NCI-H187 (cell line): ENCODE measurements around the gene B3GNT2.
"Not testable (repeated sequence)": the region's sequence is repeated elsewhere in the genome, so short reads cannot be mapped to it uniquely, and the experiment has no call there.

Experiments used
- DNase-seq, 2 experiments: peaks; one replicate each; lab custom pipeline; 2025; lab: John Stamatoyannopoulos, UW

The B3GNT2 gene, protein sequence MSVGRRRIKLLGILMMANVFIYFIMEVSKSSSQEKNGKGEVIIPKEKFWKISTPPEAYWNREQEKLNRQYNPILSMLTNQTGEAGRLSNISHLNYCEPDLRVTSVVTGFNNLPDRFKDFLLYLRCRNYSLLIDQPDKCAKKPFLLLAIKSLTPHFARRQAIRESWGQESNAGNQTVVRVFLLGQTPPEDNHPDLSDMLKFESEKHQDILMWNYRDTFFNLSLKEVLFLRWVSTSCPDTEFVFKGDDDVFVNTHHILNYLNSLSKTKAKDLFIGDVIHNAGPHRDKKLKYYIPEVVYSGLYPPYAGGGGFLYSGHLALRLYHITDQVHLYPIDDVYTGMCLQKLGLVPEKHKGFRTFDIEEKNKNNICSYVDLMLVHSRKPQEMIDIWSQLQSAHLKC

DNA sequence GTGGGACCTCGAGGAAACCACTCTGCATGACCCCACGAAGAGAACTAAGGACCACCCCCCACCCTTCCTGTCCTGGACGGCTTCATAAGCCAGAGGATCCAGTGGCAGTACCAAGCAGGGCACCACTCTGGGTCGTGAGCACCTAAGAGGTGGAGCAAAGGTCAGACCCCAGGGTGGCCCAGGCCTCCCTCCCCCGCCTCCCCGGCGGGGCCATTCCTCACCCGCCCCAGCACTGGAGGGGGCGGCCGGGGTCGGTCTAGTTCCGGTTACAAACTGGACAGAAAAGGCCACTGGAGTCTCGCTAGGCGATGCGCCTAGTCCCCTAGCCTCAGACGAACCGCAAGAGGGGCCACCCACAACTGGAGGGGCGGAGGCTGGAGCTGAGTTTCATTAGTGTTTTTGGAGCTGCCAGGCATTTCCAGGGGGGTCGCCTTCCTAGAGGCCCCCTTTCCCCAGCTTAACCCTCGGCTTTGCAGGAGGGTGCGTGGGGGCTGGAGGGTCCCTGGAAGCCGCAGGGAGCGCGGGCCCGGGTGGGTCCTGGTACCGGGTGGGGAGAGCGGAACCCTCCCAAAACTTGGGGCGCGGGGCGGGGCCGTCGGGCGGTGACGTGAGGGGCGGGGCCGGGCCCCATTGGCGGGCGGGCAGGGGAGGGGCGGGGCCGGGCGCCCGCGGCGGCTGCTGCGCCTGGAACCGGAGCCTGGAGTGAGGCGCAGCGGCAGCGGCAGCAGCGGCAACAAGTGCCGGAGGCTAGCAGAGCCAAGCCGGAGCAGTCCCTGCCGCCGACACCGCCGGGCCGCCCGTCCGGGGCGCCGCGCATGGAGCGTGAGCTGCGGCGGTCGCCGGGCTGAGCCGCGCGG lies at the start of gene B3GNT2:
Gene B3GNT2 (plus strand): TSS at position 695 of the 857 bp plus-strand sequence. CDS start 26,106 bp downstream, outside the sequence.
- DNase-seq = peak in 1 of 2 experiments; percentile 66

DNA sequence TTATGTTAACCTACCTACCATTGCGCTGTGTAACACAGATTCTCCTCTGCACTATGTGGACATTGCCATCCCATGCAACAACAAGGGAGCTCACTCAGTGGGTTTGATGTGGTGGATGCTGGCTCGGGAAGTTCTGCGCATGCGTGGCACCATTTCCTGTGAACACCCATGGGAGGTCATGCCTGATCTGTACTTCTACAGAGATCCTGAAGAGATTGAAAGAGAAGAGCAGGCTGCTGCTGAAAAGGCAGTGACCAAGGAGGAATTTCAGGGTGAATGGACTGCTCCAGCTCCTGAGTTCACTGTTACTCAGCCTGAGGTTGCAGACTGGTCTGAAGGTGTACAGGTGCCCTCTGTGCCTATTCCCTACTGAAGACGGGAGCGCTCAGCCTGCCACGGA lies 49.1 kb upstream of the B3GNT2 start:
- not testable (repeated sequence) for DNase-seq

DNA sequence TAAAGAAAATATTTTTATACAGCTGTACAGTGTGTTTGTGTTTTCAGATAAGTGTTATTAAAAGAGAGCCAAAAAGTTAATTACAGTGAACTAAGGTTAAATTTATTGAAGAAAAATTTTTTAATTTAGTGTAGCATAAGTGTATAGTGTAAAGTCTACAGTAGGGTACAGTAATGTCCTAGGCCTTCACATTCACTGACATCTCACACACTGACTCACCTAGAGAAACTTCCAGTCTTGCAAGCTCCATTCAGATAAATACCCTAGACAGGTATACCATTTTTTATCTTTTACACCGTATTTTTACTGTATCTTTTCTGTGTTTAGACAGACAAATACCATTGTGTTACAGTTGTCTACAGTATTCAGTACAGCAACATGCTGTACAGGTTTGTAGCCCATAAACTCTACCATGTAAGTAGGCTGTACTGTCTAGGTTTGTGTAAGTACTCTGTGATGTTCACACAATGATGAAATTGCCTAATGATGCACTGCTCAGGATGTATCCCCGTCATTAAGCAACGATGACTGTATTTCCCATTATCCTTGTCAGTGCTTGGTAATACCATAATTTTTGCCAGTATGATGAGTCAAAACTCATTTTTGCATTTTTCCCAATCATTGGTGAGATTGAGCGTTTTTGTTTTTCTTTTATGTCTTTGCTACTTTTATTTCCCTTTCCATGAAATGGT lies 48.2 kb upstream of the B3GNT2 start:
- DNase-seq = no peak

DNA sequence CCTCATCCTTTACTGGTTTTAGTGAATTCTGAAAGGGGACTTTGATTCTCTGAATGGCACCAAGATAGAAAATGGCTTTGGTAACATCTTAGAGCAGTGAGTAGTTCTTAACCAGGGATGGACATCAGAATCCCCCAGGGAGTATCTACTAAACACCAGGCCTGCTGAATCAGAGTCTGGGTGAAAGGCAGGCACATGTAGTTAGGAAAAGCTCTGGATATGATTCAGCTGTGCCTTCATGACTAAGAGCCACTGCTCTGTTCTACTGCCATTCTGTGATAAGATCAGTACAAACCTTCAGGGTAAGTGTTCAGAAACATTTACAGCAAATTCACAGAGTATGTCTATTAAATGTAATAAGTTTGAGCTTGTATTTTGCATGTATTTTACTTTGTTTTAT lies 46.2 kb upstream of the B3GNT2 start:
- no peak for DNase-seq

DNA sequence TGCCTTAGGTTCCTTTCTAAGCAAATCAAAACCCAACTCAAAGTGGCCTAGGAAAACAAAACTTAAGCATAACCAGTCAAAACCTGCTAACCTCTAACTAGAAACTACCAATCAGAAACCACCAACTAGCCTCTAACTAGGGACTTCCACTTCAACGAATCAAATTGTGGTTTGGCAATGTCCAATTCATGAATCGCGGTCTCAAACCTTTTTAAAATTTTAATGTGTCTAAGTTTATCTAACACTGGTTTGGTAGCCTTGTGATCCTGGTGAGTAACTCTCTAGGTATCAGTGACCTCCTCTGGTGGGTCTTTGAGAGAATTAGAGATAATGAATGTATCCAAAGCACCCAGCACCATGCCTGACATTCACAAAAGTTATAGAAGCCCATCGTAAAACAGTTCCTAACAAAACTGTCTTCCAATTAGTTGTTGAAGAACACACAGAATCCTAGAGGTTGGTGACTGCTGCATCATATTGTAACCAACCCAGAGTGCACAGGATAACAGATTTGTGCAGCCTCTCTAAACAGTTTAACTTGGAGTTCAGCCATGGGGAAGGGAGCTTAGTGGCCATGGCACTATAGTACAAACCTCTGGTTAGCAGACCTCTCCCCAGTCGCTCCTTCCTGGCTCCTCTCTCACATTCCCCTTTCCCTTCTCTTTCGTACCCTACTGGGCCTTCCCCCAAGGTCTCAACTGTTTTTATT lies 45.2 kb upstream of the B3GNT2 start:
- DNase-seq = no peak

DNA sequence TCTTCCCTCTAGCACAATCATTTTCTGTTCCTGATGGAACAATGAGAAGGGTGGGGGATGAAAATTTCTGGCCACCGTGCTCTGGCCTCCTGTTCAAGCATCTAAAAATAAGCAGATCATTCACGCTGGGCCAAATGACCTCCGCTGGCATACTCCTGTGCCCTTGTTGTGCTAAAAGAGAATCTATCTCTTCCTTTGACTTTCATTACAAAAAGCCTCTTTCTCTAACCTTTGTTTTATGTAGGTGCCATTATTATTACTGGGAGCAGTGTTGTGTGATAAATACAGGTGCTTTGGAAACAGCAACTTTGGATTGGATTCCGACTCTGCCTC lies 44.6 kb upstream of the B3GNT2 start:
- no peak for DNase-seq

DNA sequence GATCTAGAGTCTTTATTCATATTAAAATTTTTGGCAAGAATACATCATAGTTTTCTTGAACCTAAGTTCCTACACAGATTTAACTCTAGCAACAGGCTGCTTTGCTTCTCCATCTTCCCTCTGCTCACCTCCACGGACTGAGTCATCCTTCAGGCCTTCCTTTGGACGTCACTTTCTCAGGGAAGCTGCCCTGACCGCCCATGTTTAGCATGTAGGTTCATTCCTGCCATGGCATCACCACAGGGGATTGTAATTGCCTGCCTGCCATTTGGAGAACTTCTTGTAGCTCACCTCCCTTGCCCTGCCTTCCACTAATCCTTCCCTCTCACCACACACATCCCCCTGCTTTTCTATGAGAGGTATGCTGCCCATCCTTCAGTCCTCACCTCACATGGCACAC lies 43.9 kb upstream of the B3GNT2 start:
- DNase-seq = no peak

DNA sequence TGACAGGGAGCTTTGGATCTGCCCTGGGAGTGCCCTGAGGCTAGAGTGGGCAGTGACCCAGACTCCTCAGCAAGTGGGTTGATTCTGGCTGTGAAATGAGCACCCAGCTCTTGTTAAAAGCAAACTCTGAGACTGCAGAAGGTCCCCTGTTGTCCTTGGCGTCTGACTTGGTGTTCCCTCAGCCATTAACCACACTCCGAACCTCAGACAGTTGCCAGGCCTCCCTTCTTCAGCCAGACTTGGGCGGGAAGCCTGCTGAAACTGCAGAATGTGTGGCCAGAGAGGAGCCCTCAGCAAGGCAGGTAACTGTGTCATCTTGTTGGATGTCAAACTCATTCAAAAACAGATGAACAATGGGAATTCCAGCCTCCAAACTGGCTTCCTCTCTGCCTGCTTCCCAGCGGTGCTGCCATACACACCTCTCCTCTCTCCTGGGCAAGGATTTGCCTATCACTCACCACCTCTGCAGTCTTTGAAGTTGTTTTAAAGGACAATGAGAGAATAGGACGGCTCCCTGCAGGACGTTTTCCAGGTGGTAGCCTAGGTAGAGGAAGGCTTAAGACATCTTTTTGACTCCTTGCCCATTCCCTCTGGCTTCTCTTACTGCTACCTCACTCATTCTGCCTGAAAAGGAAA lies 38.9 kb upstream of the B3GNT2 start:
- no peak for DNase-seq

DNA sequence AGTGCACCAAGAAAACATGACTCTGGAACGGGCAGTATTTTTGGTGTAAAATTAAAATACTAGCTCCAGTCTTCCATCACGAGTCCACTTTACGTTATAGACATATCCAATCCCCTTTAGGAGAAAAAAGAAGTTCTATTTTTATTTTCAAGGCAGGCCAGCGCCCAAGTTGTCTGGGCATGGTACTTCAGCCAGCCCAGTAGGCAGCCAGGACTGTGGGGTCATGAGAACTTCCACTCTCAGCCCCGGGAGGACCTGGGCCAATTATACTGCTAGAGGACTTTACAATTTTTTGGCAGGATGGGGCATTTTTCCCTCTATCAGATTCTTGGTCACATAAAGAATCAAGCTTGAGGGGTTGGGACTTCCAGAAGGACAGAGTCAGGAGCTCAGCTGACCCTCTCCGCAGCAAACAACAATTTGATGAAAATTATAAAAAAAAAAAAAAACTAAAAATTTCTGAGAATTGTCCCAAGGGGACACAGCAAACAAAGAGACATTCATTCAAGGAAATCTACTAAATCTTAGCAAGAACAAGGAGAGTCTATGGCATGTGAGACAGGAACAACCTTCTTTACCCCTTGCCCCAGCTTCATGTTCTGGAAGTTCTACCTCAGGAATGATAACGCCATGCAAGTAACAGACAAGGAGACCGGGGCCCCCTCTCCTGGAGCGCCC lies 37.3 kb upstream of the B3GNT2 start:
- DNase-seq = no peak

DNA sequence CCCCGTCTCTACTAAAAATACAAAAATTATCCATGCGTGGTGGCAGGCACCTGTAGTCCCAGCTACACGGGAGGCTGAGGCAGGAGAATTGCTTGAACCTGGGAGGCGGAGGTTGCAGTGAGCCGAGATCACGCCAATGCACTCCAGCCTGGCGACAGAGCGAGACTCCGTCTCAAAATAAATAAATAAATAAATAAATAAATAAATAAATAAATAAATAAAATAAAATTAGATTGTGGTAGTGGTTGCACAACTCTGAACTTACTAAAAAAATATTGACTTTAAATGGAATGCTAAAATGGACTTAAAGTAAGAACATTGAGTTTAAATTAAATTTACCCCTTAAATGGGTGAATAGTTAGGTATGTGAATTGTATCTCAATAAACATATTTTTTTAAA lies 35.2 kb upstream of the B3GNT2 start:
- not testable (repeated sequence) for DNase-seq

DNA sequence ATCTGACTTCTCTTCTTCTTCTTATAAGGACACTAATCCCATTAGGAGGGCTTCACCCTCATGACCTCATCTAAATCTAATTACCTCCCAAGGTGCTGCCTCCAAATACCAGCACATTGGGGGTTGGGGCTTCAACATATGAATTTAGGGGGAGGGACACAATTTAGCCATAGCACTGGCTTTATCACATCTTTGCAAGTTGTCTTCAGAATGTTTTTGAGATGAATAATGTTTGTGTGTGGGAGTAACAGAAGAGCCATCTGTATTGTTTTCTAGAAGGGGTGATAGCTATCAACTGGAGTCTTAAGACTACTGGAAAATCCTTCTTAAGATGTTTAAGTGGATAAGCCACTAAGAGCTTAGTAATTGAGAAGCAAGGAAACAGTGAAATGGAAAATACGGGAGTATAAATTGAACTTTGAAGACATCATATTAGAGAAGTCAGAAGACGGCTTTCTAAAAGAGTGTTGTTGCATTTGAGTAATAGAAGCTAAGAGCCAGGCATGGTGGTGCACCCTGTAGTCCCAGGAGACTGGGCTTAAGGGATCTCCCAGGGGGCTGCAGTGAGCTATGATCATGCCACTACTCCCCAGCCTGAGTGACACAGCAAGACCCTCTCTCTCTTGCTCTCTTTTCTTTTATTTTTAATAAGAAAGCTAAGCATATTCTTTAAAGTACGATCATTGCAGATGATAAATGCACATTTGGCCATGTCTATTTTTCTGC lies 32.6 kb upstream of the B3GNT2 start:
- no peak for DNase-seq

DNA sequence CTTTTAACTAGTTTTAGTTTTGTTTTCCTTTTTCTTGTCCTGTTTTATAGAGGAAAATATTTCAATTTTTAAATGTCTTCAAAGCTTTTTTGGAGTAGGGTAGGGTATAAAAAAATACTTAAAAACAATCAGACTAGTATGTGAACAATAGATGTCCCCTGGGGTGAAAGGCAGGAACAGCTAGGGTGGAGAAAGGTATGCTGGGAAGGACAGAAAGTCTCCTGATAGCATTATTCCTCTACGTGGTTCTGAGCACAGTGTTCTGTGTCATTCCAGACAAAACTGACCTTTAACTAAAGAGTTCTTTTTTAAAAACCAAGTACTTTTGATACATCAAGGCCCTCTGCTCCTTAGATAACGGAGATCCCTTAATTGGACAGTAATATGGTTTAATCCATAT lies 32.1 kb upstream of the B3GNT2 start:
- no peak for DNase-seq

DNA sequence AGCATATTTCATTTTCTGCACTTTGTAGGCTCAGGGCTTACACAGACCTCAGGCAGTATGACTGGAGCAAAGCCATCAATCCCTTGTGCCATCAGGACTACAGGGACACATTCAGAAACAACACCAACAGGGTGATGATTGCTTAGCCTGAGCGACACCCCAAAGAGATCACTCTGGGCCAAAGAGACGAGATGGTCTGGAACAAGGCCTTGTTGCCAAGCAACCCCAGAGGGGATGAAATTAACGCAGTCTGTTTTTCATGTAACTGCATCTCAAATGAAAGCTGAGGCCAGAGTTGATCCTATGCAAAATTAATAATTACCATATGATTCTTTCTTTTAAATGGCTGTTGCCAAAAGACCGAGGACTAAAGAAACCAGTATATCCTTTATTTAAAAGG lies 20.2 kb upstream of the B3GNT2 start:
- DNase-seq = no peak

DNA sequence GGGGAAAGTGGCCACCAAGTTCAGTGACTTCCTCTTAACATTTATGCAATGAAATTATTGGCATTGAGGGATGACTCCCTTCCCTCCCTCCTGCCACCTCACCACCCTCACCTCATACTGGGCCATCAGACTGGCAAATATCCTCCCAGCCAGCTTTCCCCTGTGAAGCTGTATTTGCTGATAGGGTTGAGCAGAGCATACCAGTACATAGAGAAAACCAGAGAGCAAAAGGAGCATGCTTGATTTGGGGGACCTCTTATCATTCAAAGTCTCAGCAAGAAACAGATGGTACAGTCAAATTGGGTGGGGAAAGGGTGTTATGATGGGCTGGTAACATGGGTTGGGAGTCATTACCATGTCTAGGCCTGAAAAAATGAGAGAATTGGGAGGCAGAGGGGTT lies 19.1 kb upstream of the B3GNT2 start:
- no peak for DNase-seq

DNA sequence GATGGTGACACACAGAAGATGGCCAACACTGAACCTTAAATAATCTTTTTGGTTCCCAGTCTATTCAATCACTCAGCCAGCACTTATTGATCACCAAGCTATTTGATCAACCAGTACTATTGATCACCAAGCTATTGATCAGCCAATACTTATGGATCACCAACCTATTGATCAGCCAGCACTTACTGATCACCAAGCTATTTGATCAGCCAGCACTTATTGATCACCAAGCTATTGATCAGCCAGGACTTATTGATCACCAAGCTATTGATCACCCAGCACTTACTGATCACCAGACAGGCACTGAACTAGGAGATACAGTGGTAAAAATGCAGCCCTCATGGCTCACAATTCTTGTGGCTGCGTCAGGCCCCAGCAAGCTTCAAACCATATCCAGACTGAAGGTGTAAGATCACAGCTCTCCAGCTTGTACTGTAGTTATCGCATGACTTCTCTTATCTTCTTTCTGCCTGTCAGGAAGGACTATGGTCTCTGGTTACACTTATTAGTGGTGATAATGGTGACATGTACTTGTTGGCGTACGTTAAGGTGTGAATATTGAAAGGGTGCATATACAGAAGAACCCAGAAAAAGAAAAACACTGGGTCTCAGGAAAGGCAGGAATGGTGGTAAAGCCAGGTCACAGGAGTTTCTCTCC lies 18.4 kb upstream of the B3GNT2 start:
- no peak for DNase-seq

DNA sequence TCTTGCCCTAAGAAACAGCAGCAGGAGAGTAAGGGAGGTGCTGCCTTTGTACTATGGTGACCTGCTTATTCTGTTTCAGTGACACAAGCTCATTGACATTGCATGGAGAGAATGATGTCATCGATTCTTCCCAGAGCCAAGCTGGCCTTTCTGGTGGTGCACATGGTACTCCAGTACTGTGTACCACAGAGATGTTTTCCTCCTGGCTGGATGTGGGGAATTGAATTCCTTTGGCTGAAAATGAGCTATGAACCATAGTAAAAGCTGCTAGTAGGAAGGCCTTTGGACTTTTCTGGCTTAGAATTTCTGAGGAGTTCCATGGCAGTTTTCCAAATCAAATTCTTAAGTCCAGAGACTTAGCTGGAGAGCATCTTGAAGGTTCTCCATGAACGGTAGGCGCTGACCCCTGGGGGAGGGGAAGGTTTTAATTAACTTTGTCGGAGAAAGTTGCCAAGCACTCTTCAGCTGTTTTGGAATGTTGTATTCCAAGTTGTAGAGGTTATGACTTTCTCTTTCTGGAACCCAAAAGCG lies 17.1 kb upstream of the B3GNT2 start:
- DNase-seq = no peak

DNA sequence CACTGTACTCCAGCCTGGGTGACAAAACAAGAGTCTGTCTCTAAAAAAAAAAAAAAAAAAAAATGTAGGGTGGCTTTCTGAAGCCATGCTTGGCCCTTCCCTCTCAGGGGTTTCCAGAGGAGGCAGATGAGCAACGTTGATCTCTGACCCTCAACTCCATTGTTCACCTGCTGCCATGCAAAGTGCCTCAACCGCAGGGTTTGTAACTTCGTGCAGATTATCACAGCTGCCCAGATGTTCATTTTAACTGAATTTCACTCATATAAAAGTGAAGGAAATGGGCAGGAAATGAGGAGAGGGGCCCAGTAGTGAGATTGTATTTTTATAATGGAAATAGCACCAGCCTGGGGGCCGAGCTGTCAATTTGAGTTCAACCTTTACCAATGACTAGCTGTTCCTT lies 14.9 kb upstream of the B3GNT2 start:
- no peak for DNase-seq

DNA sequence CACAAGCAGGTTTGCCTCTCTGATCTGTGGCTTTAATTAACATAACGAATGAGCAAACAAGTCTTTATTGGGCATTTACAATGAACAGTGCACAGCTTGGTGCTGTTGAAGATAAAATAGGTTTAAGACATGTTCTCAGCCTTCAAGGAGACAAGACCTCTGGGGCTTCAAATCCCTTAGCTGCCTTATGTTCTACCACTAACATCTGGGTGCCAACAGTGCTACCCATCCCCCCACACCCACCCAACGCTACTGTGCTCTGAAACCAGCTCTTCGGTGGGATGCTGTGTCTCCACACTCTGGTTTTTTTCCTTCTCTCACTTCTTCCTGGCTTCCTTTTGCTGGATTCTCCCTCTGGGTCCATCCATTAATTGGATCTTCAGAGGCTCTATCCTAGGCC lies 14.1 kb upstream of the B3GNT2 start:
- DNase-seq = no peak

DNA sequence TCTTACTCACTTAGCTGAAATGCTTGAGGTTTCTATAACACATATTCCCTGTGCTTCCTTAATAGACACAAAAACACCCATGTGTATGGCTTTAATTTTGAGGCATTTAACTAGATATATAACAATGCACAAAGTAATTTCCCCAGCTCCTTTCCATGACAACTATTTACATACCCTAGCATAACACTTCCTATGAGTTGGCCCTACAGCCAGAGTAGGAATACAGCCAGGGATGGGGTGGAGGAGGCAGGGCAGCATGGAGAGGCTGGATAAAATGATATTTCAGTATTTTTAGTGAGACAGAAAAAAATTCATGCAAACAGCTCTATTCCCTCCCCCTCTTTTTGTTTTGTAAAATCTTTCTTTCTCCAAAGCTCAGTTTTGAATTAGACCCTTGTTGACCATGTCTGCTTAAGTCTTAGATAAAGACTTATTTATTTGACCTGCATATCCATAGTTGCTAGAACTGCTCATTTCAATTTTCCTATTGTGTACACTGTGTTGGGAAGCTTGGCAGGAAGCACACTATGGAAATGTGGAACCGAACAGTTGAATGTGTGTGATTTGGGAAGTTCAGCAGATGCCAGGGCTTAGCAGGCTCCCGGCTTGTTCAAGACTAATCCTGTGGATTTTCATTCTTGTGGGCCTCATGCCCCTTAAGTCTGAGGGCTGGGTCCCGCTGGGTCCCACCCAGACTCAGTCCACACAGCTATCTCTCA lies 11.2 kb upstream of the B3GNT2 start:
- DNase-seq = no peak
